IgD-negative memory B cell (primary cell): Measurements from ENCODE around the gene CA12. TPM values are rescaled to one million over a fixed set of nuclear protein-coding genes. Genes with fewer than 3 reads are reported as not detected.
A peak's percentile ranks its signal among the peaks of the same experiment; 100 is the strongest.
"Not testable (repeated sequence)": the region's sequence is repeated elsewhere in the genome, so short reads cannot be mapped to it uniquely, and the experiment has no call there.

ENCODE experiments used
- H3K27ac Mint-ChIP-seq, 3 donors: one replicate each; pipeline ENCODE4 v1.8.0; 2020 to 2022; ENCODE audit warnings: mild to moderate bottlenecking in 3 of 3, mixed read lengths in 3 of 3, moderate library complexity in 1 of 3
- H3K27me3 Mint-ChIP-seq: one replicate; pipeline ENCODE4 v1.8.0; 2021; ENCODE audit warnings: mixed read lengths
- H3K36me3 Mint-ChIP-seq: one replicate; pipeline ENCODE4 v1.8.0; 2020; ENCODE audit warnings: mild to moderate bottlenecking, mixed read lengths
- H3K4me1 Mint-ChIP-seq, 3 donors: one replicate each; pipeline ENCODE4 v1.8.0; 2020 to 2022; ENCODE audit warnings: mixed read lengths in 3 of 3, mild to moderate bottlenecking in 1 of 3
- H3K4me3 Mint-ChIP-seq, 4 donors: one replicate each; pipeline ENCODE4 v1.8.0; 2020 to 2022; ENCODE audit warnings: mild to moderate bottlenecking in 4 of 4, mixed read lengths in 4 of 4, moderate library complexity in 3 of 4
- H3K9me3 Mint-ChIP-seq, 3 donors: one replicate each; pipeline ENCODE4 v1.8.0; 2020 to 2021; ENCODE audit warnings: mixed read lengths in 3 of 3, mild to moderate bottlenecking in 1 of 3
- polyA plus RNA-seq: library from polyadenylated mRNA; unstranded; fragments of 300-500 nt; fragmentation: Illumina TruSeq; gene quantifications from one replicate; pipeline ENCODE4 v1.2.3, GENCODE V29; 2021

The CA12 gene
- polyA plus RNA-seq, 1 donor from 2014 or later: not detected

- Mint-ChIP-seq H3K4me3 (no peak overlapping the region), H3K27me3 (peaks cover 7% of the 10 kb centered on the region), H3K27ac (no peak overlapping the region), H3K4me1 (peaks cover 3 to 5% (median 4%) of the 10 kb centered on the region in 3 donors), H3K9me3 (no peaks in the 10 kb centered on the region), H3K36me3 (no peaks in the 10 kb centered on the region)
Measured at GRCh38 chr15:63348392-63348791, 33.3 kb downstream of the CA12 start.

DNA sequence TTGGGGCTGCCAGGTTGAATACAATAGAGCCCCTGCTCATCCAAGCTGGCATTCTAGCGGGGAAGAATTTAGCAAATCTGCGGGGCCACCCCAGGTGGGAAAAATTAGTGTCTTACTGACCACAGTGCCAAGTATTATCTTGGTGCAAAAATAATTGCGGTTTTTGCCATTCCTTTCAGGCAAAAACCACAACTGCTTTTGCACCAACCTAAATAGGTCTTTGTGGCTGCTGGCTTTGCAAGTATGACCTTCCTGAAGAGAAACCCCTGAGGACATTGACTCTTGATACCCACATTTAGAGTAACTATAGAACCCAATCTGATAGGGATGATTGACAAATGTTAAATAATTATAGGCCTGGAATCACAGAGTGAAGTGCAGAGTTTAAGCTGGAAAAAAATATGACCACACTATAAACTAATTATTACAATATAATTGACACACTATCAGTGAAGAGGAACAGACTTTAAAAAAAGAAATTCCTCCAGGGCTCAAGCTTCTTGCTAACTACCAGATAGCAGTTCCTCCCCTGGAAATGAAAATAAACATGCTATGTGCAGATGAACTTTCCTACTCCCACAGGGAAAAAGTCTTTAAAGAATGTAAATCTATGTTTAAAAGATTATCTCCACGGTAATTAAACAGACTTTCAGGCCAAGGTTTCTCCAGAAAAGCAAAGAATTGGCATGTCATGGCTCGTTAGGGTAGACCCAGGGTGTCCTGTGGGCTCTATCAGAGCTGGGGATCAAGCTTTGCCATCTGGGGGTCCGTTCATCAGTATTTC, 34.4 kb downstream of the CA12 start:
- Mint-ChIP-seq H3K36me3 (no peaks in the 10 kb centered on the region), H3K9me3 (no peaks in the 10 kb centered on the region), H3K4me3 (peak overlapping the region in 1 of 4 donors; percentile 13), H3K4me1 (peaks cover 3 to 9% (median 4%) of the 10 kb centered on the region in 3 donors), H3K27ac (no peak overlapping the region), H3K27me3 (peaks cover 7% of the 10 kb centered on the region)

DNA sequence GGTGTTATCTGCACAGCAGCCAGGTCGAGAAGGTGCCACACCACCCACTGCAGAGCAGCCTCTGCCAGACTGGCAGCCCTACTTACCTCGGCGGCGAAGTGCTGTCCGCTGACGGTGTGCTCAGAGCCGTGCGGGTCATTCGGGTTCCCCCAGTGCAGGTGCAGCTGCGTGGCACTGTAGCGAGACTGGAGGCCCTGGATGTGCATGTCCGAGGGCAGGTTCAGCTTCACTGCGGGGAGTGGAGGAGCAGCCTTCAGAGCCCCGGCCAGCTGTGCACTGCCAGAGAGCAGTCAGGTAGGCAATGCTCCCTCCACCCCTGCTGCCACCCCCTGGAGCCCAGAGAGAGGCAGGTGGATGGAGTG, 36.3 kb downstream of the CA12 start:
- Mint-ChIP-seq H3K27me3 (peaks cover 7% of the 10 kb centered on the region), H3K9me3 (no peaks in the 10 kb centered on the region), H3K36me3 (no peaks in the 10 kb centered on the region), H3K4me1 (peaks cover 3 to 9% (median 4%) of the 10 kb centered on the region in 3 donors), H3K4me3 (no peak overlapping the region), H3K27ac (no peak overlapping the region)

- Mint-ChIP-seq H3K4me1 (peaks cover 3 to 9% (median 4%) of the 10 kb centered on the region in 3 donors), H3K36me3 (no peaks in the 10 kb centered on the region), H3K4me3 (no peak overlapping the region), H3K27ac (no peak overlapping the region), H3K9me3 (no peaks in the 10 kb centered on the region), H3K27me3 (peaks cover 7% of the 10 kb centered on the region)
Measured at GRCh38 chr15:63344731-63345390, 36.8 kb downstream of the CA12 start.

DNA sequence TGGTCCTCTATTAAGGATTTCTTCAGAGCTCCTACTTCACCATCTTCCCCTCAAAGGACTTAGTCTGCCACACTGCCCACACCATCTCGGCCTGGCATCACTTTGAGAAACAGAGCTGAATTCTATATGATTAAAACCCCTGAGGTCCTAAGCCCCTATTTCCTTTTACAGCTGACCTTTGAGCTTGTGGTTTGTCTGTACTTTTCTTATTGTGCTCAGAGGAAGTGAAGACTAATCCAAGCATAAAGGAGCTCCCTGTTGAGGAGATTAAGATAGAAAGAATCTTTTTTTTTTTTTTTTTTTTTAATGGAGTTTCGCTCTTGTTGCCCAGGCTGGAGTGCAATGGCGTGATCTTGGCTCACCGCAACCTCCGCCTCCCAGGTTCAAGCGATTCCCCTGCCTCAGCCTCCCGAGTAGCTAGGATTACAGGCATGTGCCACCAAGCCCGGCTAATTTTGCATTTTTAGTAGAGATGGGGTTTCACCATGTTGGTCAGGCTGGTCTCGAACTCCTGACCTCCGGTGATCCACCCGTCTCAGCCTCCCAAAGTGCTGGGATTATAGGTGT, 38.6 kb downstream of the CA12 start:
- not testable (repeated sequence) for H3K27ac Mint-ChIP-seq, H3K4me3 Mint-ChIP-seq, H3K36me3 Mint-ChIP-seq, H3K4me1 Mint-ChIP-seq, H3K27me3 Mint-ChIP-seq, H3K9me3 Mint-ChIP-seq

DNA sequence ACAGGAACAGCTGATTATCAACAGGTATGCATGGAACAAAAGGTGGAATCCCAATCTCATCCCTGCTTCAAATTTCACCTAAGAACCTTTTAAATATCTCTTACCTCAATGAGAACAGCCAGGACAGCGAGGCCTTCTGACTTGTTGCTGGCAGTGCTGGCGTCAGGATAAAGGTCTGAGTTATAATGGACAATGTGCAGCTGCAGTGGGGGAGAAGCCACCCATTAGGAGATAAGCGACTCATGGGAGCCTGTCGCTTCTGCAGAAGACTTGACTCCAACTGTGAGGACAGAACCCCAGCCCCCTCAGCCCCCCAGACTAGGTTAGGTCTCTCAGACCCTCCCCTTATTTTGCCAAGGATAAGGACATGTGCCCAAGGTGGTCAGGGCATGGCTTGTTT, 39.7 kb downstream of the CA12 start:
- H3K27ac Mint-ChIP-seq: no peak overlapping the region
- H3K27me3 Mint-ChIP-seq: peaks cover 8% of the 10 kb centered on the region
- no peak overlapping the region for H3K4me3 Mint-ChIP-seq

GRCh38 chr15:63340878-63341277, 40.8 kb downstream of the CA12 start:
- Mint-ChIP-seq H3K36me3 (no peaks in the 10 kb centered on the region), H3K4me1 (peaks cover 0 to 9% (median 0%) of the 10 kb centered on the region in 3 donors), H3K27ac (no peak overlapping the region)

More for the DNA sequence above, 39.7 kb downstream of the CA12 start:
- Mint-ChIP-seq H3K9me3 (no peaks in the 10 kb centered on the region), H3K36me3 (no peaks in the 10 kb centered on the region), H3K4me1 (peaks cover 0 to 9% (median 0%) of the 10 kb centered on the region in 3 donors)

GRCh38 chr15:63340353-63340752, 41.3 kb downstream of the CA12 start:
- peaks cover 8% of the 10 kb centered on the region for H3K27me3 Mint-ChIP-seq
- no peaks in the 10 kb centered on the region for H3K9me3 Mint-ChIP-seq
- peaks cover 0 to 9% (median 0%) of the 10 kb centered on the region in 3 donors for H3K4me1 Mint-ChIP-seq

More at GRCh38 chr15:63340878-63341277, 40.8 kb downstream of the CA12 start:
- no peaks in the 10 kb centered on the region for H3K9me3 Mint-ChIP-seq
- peak overlapping the region in 1 of 4 donors; percentile 72 for H3K4me3 Mint-ChIP-seq
- H3K27me3 Mint-ChIP-seq: peaks cover 8% of the 10 kb centered on the region

DNA sequence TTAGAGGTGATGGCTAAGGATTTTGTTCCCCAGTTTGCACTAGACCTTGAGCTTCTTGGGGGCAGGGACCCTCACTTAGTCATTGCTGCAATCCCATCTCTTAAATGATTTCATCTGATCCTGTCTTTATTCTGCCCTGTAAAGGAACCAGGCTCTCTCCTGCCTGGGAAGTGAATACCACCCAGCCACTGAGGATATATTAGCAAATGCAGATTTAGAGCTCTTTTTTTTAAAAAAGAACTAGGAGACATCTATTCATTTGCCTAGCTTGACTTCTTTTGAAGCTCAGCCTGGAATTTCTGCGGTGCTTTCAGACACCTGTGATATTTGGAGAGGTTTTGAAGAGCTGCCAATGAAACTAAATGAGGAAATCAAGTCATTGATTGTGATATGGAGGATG, 41.8 kb downstream of the CA12 start:
- H3K4me3 Mint-ChIP-seq: no peak overlapping the region
- peaks cover 0 to 9% (median 0%) of the 10 kb centered on the region in 3 donors for H3K4me1 Mint-ChIP-seq
- peaks cover 8% of the 10 kb centered on the region for H3K27me3 Mint-ChIP-seq
- H3K36me3 Mint-ChIP-seq: no peaks in the 10 kb centered on the region
- H3K27ac Mint-ChIP-seq: peak overlapping the region in 1 of 3 donors; percentile 6
- no peaks in the 10 kb centered on the region for H3K9me3 Mint-ChIP-seq

More at GRCh38 chr15:63340353-63340752, 41.3 kb downstream of the CA12 start:
- no peak overlapping the region for H3K27ac Mint-ChIP-seq
- H3K4me3 Mint-ChIP-seq: no peak overlapping the region
- H3K36me3 Mint-ChIP-seq: no peaks in the 10 kb centered on the region

DNA sequence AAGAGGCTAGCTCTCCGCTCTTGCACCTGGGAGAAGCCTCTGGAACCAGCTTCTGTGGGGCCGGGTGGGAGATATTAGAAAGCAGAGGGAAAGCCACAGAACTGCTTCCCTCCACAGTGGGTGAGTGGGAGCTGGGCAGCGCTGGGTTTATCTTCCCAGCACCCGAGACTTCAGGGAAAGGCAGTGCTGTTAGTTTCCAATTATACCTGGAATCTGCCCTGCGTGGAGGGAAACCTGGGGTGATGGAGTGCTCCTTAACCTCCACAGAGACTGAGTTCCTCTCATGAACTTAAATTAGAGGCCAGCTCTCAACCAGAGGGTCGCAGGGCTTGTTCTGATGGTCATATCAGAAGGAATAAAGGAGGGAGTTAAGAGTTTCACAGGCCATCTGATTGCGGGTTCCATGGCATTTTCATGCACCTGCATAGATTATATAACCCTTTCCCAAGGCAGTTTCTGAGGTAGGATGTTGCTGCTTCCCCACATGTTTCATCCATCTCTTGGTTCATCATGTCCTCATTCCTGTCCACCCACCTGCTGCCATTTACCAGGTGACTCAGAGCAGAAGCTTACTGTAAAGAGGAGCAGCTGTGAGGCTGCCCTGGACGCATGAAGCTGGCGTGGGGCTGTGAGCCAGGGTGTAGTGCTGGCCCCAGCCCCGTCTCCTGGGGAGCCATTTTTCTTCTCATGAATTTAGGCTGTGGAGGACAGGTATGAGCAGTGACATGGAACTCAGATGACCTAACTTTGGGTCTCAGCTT, 42.5 kb downstream of the CA12 start:
- Mint-ChIP-seq H3K9me3 (no peaks in the 10 kb centered on the region), H3K27ac (no peak overlapping the region), H3K36me3 (no peaks in the 10 kb centered on the region), H3K4me1 (peaks cover 0 to 9% (median 0%) of the 10 kb centered on the region in 3 donors), H3K27me3 (peaks cover 8% of the 10 kb centered on the region), H3K4me3 (no peak overlapping the region)

GRCh38 chr15:63338170-63338569, 43.5 kb downstream of the CA12 start:
- Mint-ChIP-seq H3K4me1 (peaks cover 0 to 4% (median 0%) of the 10 kb centered on the region in 3 donors), H3K4me3 (no peak overlapping the region), H3K9me3 (no peaks in the 10 kb centered on the region), H3K27me3 (peaks cover 2% of the 10 kb centered on the region), H3K36me3 (no peaks in the 10 kb centered on the region), H3K27ac (no peak overlapping the region)

GRCh38 chr15:63337046-63337445, 44.6 kb downstream of the CA12 start:
- H3K4me3 Mint-ChIP-seq: no peak overlapping the region
- H3K4me1 Mint-ChIP-seq: no peaks in the 10 kb centered on the region
- H3K9me3 Mint-ChIP-seq: no peaks in the 10 kb centered on the region
- H3K27me3 Mint-ChIP-seq: peaks cover 2% of the 10 kb centered on the region
- no peaks in the 10 kb centered on the region for H3K36me3 Mint-ChIP-seq
- H3K27ac Mint-ChIP-seq: no peak overlapping the region

GRCh38 chr15:63335543-63336240, 46.0 kb downstream of the CA12 start:
- Mint-ChIP-seq H3K36me3 (peaks cover 2% of the 10 kb centered on the region), H3K4me1 (no peaks in the 10 kb centered on the region), H3K4me3 (no peak overlapping the region), H3K27me3 (peaks cover 2% of the 10 kb centered on the region), H3K27ac (no peak overlapping the region), H3K9me3 (no peaks in the 10 kb centered on the region)

DNA sequence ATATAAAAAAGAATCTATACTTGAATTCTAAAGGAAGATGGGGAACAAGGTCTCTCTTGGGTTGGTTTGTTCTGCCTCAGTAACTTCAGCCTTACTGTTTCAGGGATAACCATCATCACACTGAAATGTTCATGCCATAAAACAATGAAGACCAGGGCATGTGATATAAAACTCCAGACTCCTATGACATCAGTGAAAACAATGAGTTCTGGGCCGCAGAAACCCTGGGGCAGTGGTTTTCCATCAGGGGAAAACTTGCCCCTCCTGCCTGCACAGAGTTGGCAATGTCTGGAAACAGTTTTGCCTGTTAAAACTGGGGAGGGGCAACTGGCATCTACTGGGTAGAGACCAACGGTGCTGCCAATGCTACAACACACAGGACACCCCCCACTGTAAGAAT, 46.8 kb downstream of the CA12 start:
- peaks cover 2% of the 10 kb centered on the region for H3K27me3 Mint-ChIP-seq
- H3K9me3 Mint-ChIP-seq: no peaks in the 10 kb centered on the region
- peaks cover 2% of the 10 kb centered on the region for H3K36me3 Mint-ChIP-seq
- no peaks in the 10 kb centered on the region for H3K4me1 Mint-ChIP-seq
- no peak overlapping the region for H3K4me3 Mint-ChIP-seq
- H3K27ac Mint-ChIP-seq: no peak overlapping the region
